Tibial nerve (tissue), 4 donors: ENCODE results near the gene EPB41. TPM values are rescaled to one million over a fixed set of nuclear protein-coding genes. Genes with fewer than 3 reads are reported as not detected.
"Not testable (repeated sequence)": the region's sequence is repeated elsewhere in the genome, so short reads cannot be mapped to it uniquely, and the experiment has no call there.

Experiments
- DNase-seq, 2 donors: peaks; one replicate each; pipeline ENCODE4 v3.0.0-alpha.2; 2019; ENCODE audit warnings: low spot score in 2 of 2
- H3K27ac ChIP-seq, 4 donors: fragments of 200-600 bp; sonication (generic) in 3 of 4; one replicate each; pipeline ENCODE4 v1.5.1; 2017 to 2019; ENCODE audit warnings: mild to moderate bottlenecking in 1 of 4
- H3K27me3 ChIP-seq, 2 donors: fragments of 200-600 bp; sonication (generic) in 1 of 2; one replicate each; pipeline versions ENCODE4 v1.5.1 to v1.6.0; 2017 to 2019
- H3K36me3 ChIP-seq, 3 donors: fragments of 200-600 bp; sonication (generic); one replicate each; pipeline ENCODE4 v1.5.1; 2018 to 2019
- H3K4me1 ChIP-seq, 4 donors: fragments of 200-600 bp; sonication (generic) in 3 of 4; one replicate each; pipeline ENCODE4 v1.5.1; 2017 to 2019
- H3K4me3 ChIP-seq, 4 donors: fragments of 200-600 bp; sonication (generic) in 3 of 4; one replicate each; pipeline ENCODE4 v1.5.1; 2017 to 2019; ENCODE audit warnings: mild to moderate bottlenecking in 1 of 4, moderate library complexity in 1 of 4
- H3K9me3 ChIP-seq, 4 donors: fragments of 200-600 bp; sonication (generic) in 3 of 4; one replicate each; pipeline ENCODE4 v1.5.1; 2017 to 2019
- CTCF ChIP-seq, 5 experiments: fragments of 200-600 bp in 3 of 5; fragments of 450-650 bp in 2 of 5; sonication (generic) in 3 of 5; IDR thresholded peaks; one replicate each; pipeline ENCODE4 v1.5.1; 2016 to 2019; ENCODE audit warnings: antibody characterized with exemption in 5 of 5, mild to moderate bottlenecking in 3 of 5, moderate library complexity in 2 of 5
- EP300 ChIP-seq, 2 donors: sonication (generic); formaldehyde crosslinking; IDR thresholded peaks; one replicate each; pipeline ENCODE4 v1.6.1; 2017; ENCODE audit warnings: antibody characterized with exemption in 2 of 2, mild to moderate bottlenecking in 1 of 2
- POLR2A ChIP-seq, 2 donors: fragments of 450-650 bp; IDR thresholded peaks; one replicate each; pipeline ENCODE4 v1.6.1; 2017; ENCODE audit warnings: antibody characterized with exemption in 2 of 2, mild to moderate bottlenecking in 2 of 2, moderate library complexity in 2 of 2
- WGBS, 2 donors: methylation state at CpG; one replicate each; pipeline ENCODE4 v1.1.5; 2018; 5-methylcytosine and 5-hydroxymethylcytosine counted together
- total RNA-seq, 4 donors: library from RNA; depleted of rRNA; stranded (reverse); fragments of >200 nt; gene quantifications; one replicate each; pipeline ENCODE4 v1.1.0, GENCODE V29; 2016

The EPB41 gene
- total RNA-seq, 4 donors from 2014 or later, result 13.9 to 22.1 (median 16.0) TPM

- 50 to 58% methylated on average over 1 of the region's 1 CpG for WGBS, 2 donors
- TF ChIP-seq POLR2A (IDR thresholded peaks at IDR 0.05) (no peak), EP300 (IDR thresholded peaks at IDR 0.05) (no peak)
- Histone ChIP-seq H3K9me3 (no peaks in the 10 kb centered on the region), H3K27me3 (no peaks in the 10 kb centered on the region), H3K27ac (no peak overlapping the region), H3K4me3 (no peak overlapping the region), H3K4me1 (peaks cover 0 to 7% (median 0%) of the 10 kb centered on the region in 4 donors), H3K36me3 (no peaks in the 10 kb centered on the region)
- DNase-seq, result no peak
These were observed 35.6 kb downstream of the EPB41 start for GRCh38 chr1:28950006-28950405.

- Histone ChIP-seq H3K9me3 (no peaks in the 10 kb centered on the region), H3K4me1 (peaks cover 0 to 7% (median 0%) of the 10 kb centered on the region in 4 donors), H3K36me3 (no peaks in the 10 kb centered on the region), H3K27ac (no peak overlapping the region), H3K27me3 (no peaks in the 10 kb centered on the region), H3K4me3 (no peak overlapping the region)
- TF ChIP-seq EP300 (IDR thresholded peaks at IDR 0.05) (no peak), CTCF (IDR thresholded peaks at IDR 0.05) (no peak), POLR2A (IDR thresholded peaks at IDR 0.05) (no peak)
- no peak for DNase-seq
These were observed 36.1 kb downstream of the EPB41 start for GRCh38 chr1:28950449-28950848.

GRCh38 chr1:28954126-28954726, 39.9 kb downstream of the EPB41 start:
- no peaks in the 10 kb centered on the region for H3K36me3 ChIP-seq
- WGBS, 2 donors, result 45 to 50% methylated on average over 2 of the region's 2 CpGs
- H3K27ac ChIP-seq, result no peak overlapping the region
- DNase-seq, result no peak
- H3K9me3 ChIP-seq, result no peaks in the 10 kb centered on the region
- H3K4me3 ChIP-seq, result no peak overlapping the region
- H3K4me1 ChIP-seq, result peaks cover 0 to 7% (median 0%) of the 10 kb centered on the region in 4 donors
- no peaks in the 10 kb centered on the region for H3K27me3 ChIP-seq
- TF ChIP-seq CTCF (IDR thresholded peaks at IDR 0.05), result no peak
- no peak for TF ChIP-seq POLR2A (IDR thresholded peaks at IDR 0.05)
- TF ChIP-seq EP300 (IDR thresholded peaks at IDR 0.05), result no peak

GRCh38 chr1:28956038-28956464, 41.7 kb downstream of the EPB41 start:
- Histone ChIP-seq H3K4me3 (no peak overlapping the region), H3K27ac (no peak overlapping the region), H3K9me3 (no peaks in the 10 kb centered on the region), H3K36me3 (no peaks in the 10 kb centered on the region), H3K4me1 (peaks cover 0 to 7% (median 0%) of the 10 kb centered on the region in 4 donors), H3K27me3 (no peaks in the 10 kb centered on the region)
- no peak for TF ChIP-seq POLR2A (IDR thresholded peaks at IDR 0.05)
- DNase-seq, result no peak
- WGBS, 2 donors, result 73 to 74% methylated on average over 2 of the region's 2 CpGs

- 88 to 89% methylated on average over 13 of the region's 13 CpGs for WGBS, 2 donors
These were observed 47.9 kb downstream of the EPB41 start for GRCh38 chr1:28962114-28962831.

GRCh38 chr1:28965271-28965870, 51.0 kb downstream of the EPB41 start:
- H3K4me3 ChIP-seq, result no peak overlapping the region
- H3K4me1 ChIP-seq, result peaks cover 0 to 6% (median 2%) of the 10 kb centered on the region in 4 donors
- H3K36me3 ChIP-seq, result no peaks in the 10 kb centered on the region
- DNase-seq, result no peak
- H3K9me3 ChIP-seq, result no peaks in the 10 kb centered on the region
- WGBS, 2 donors, result 74 to 88% methylated on average over 1 of the region's 1 CpG
- no peaks in the 10 kb centered on the region for H3K27me3 ChIP-seq
- TF ChIP-seq CTCF (IDR thresholded peaks at IDR 0.05), result no peak
- no peak for TF ChIP-seq POLR2A (IDR thresholded peaks at IDR 0.05)
- no peak for TF ChIP-seq EP300 (IDR thresholded peaks at IDR 0.05)
- no peak overlapping the region for H3K27ac ChIP-seq

More at GRCh38 chr1:28962114-28962831, 47.9 kb downstream of the EPB41 start:
- not testable (repeated sequence) for H3K27ac ChIP-seq, H3K27me3 ChIP-seq, DNase-seq, H3K9me3 ChIP-seq, H3K4me1 ChIP-seq, H3K36me3 ChIP-seq, H3K4me3 ChIP-seq
